Measurements from ENCODE around the gene MYDGF. TPM values are rescaled to one million over a fixed set of nuclear protein-coding genes. Genes with fewer than 3 reads are reported as not detected.

The MYDGF gene
- total RNA-seq, 1 donor from 2014 or later, result 42.5 TPM

GRCh38 chr19:4689403-4689802 lies 19.3 kb upstream of the MYDGF start:
- H3K9me3 Mint-ChIP-seq (ENCODE audit: low read depth), result no peaks in the 10 kb centered on the region
- H3K27me3 Mint-ChIP-seq, result no peaks in the 10 kb centered on the region
- H3K4me3 Mint-ChIP-seq (ENCODE audit: low read depth), result no peak overlapping the region
- peaks cover 16% of the 10 kb centered on the region for H3K36me3 Mint-ChIP-seq (ENCODE audit: insufficient read depth)
- H3K27ac Mint-ChIP-seq, result no peak overlapping the region
- no peaks in the 10 kb centered on the region for H3K4me1 Mint-ChIP-seq (ENCODE audit: low read depth)
- no peak for DNase-seq (ENCODE audit: low spot score, unreplicated experiment)
- no peak for TF ChIP-seq CTCF (IDR thresholded peaks at IDR 0.05; ENCODE audit: unreplicated experiment)

- Mint-ChIP-seq H3K27me3 (no peaks in the 10 kb centered on the region), H3K9me3 (ENCODE audit: low read depth) (no peaks in the 10 kb centered on the region), H3K4me3 (ENCODE audit: low read depth) (no peak overlapping the region), H3K36me3 (ENCODE audit: insufficient read depth) (peaks cover 14% of the 10 kb centered on the region), H3K27ac (no peak overlapping the region), H3K4me1 (ENCODE audit: low read depth) (no peaks in the 10 kb centered on the region)
- TF ChIP-seq CTCF (IDR thresholded peaks at IDR 0.05; ENCODE audit: unreplicated experiment), result no peak
- no peak for DNase-seq (ENCODE audit: low spot score, unreplicated experiment)
Measured at GRCh38 chr19:4688587-4688986, 18.4 kb upstream of the MYDGF start.

GRCh38 chr19:4687396-4687795 lies 17.3 kb upstream of the MYDGF start:
- Mint-ChIP-seq H3K4me1 (ENCODE audit: low read depth) (no peaks in the 10 kb centered on the region), H3K4me3 (ENCODE audit: low read depth) (no peak overlapping the region), H3K27ac (no peak overlapping the region), H3K36me3 (ENCODE audit: insufficient read depth) (peaks cover 12% of the 10 kb centered on the region), H3K27me3 (no peaks in the 10 kb centered on the region), H3K9me3 (ENCODE audit: low read depth) (no peaks in the 10 kb centered on the region)
- no peak for TF ChIP-seq CTCF (IDR thresholded peaks at IDR 0.05; ENCODE audit: unreplicated experiment)
- no peak for DNase-seq (ENCODE audit: low spot score, unreplicated experiment)

GRCh38 chr19:4686700-4687099 lies 16.6 kb upstream of the MYDGF start:
- no peak for TF ChIP-seq CTCF (IDR thresholded peaks at IDR 0.05; ENCODE audit: unreplicated experiment)
- DNase-seq (ENCODE audit: low spot score, unreplicated experiment), result no peak
- Mint-ChIP-seq H3K4me3 (ENCODE audit: low read depth) (no peak overlapping the region), H3K9me3 (ENCODE audit: low read depth) (no peaks in the 10 kb centered on the region), H3K27me3 (no peaks in the 10 kb centered on the region), H3K27ac (no peak overlapping the region), H3K36me3 (ENCODE audit: insufficient read depth) (peaks cover 10% of the 10 kb centered on the region), H3K4me1 (ENCODE audit: low read depth) (no peaks in the 10 kb centered on the region)

GRCh38 chr19:4684312-4685095 lies 14.4 kb upstream of the MYDGF start:
- peaks cover 10% of the 10 kb centered on the region for H3K36me3 Mint-ChIP-seq (ENCODE audit: insufficient read depth)
- H3K4me3 Mint-ChIP-seq (ENCODE audit: low read depth), result no peak overlapping the region
- no peak for TF ChIP-seq CTCF (IDR thresholded peaks at IDR 0.05; ENCODE audit: unreplicated experiment)
- no peak for DNase-seq (ENCODE audit: low spot score, unreplicated experiment)
- H3K27me3 Mint-ChIP-seq, result no peaks in the 10 kb centered on the region
- no peak overlapping the region for H3K27ac Mint-ChIP-seq
- H3K9me3 Mint-ChIP-seq (ENCODE audit: low read depth), result no peaks in the 10 kb centered on the region
- no peaks in the 10 kb centered on the region for H3K4me1 Mint-ChIP-seq (ENCODE audit: low read depth)

Measured in progenitor cell of endocrine pancreas (in vitro differentiated cells).